ENCODE data around the gene TRIM7. TPM values are rescaled to one million over a fixed set of nuclear protein-coding genes. Genes with fewer than 3 reads are reported as not detected.
"Not testable (repeated sequence)": the region's sequence is repeated elsewhere in the genome, so short reads cannot be mapped to it uniquely, and the experiment has no call there.

Gene TRIM7
- total RNA-seq, 1 experiment from 2014 or later: 16.1 TPM

DNA sequence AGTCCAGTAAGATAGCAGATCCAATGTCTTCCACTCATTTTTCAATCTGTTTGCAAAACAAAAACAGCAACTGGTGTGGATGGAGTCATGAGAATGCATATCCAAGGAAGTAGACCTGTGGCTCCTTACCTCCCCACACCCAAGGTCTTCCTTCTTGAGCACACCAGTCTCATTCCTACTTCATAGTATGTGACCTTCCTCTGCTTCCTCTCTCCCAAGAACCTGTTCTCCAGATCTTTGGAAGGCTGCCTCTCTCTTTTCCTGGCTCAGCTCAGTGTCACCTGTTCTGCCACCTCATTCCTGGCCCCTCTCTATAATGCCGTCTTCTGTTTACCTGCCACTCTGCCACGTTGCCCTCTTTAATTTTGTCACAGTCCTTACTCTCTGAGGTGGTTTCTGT lies 7.9 kb upstream of the TRIM7 start:
- no peak for DNase-seq (ENCODE audit: low read depth)

DNA sequence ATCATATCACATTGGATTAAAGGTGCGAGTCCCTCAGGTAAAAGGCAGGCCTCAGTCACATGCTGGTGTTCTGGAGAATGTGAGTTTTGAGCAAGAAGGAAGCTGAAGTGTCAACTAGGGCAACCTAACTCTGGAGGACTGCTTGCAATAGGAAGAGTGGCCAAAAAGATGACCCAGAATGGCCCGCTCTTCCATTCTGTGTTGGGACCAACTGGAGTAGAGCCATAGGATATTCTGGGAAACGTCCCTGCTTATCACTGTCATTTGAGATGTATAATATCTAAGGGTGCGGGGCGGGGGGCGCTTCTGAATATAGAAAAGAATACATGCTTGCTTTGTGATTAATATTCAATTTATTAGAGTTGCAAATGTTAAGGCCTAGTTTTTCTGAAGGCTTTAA lies 7.1 kb upstream of the TRIM7 start:
- no peak for DNase-seq (ENCODE audit: low read depth)

DNA sequence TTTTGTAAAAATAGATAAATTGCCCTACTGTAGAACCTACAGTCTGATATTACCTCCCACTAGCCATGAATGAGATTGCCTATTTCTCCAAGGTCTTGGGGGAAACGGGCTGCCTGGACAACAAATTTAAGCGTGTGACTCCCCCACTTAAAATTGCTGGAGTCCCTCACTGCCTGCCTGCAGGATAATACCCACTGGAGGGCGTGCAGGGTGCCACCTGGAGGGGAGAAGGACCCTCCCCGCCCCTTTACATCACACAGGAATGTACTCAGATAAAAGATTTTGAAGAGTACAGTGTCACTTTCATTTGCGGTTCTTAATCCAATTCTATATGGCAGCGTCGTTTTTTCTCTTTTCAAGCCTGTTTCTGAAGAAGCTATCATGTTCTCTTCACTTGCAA lies 6.2 kb upstream of the TRIM7 start:
- DNase-seq (ENCODE audit: low read depth): no peak

DNA sequence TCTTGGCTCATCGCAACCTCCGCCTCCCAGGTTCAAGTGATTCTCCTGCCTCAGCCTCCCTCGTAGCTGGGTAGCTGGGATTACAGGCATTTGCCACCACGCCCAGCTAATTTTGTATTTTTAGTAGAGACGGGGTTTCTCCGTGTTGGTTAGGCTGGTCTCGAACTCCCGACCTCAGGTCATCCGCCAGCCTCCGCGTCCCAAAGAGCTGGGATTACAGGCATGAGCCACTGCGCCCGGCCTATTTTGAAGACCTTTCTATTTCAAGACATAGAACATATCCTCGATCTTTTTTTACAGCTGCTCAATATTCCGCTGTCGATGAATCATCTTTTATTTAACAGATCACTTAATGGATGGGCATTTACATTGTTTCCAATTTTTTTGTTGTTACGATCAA lies 5.7 kb upstream of the TRIM7 start:
- not testable (repeated sequence) for DNase-seq (ENCODE audit: low read depth)

DNA sequence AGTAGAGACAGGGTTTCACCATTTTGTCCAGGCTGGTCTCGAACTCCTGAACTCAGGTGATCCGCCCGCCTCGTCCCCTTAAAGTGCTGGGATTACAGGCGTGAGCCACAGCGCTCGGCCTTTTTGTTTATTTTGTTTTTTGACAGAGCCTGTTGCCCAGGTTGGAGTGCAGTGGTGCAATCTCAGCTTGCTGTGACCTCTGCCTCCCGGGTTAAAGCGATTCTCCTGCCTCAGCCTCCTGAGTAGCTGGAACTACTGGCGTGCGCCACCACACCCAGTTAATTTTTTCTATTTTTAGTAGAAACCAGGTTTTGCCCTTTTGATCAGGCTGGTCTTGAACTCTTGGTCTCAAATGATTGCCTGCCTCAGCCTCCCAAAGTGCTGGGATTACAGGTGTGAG lies 5.2 kb upstream of the TRIM7 start:
- DNase-seq (ENCODE audit: low read depth): not testable (repeated sequence)

DNA sequence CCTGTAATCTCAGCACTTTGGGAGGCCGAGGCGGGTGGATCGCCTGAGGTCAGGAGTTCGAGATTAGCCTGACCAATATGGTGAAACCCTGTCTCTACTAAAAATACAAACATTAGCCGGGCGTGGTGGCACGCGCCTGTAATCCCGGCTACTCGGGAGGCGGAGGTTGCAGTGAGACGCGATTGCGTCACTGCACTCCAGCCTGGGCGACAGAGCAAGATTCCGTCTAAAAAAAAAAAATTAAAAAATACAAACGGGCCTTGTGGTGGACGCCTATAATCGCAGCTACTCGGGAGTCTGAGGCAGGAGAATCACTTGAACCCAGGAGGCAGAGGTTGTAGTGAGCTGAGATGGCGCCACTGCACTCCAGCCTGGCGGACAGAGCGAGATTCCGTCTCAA lies 4.0 kb upstream of the TRIM7 start:
- DNase-seq (ENCODE audit: low read depth): not testable (repeated sequence)

DNA sequence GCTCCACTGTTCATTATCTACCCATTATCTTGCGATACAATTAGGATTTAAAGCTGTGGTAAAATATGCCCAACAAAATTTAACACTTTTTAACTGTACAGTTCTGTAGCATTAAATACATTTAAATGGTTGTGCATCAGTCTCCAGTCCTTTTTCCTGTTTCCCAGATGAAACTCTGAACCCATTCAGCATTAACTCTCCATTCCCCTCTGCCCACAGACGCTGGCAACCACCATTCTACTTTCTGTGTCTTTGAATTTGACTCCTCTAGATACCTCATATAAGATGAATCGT lies 2.9 kb upstream of the TRIM7 start:
- no peak for DNase-seq (ENCODE audit: low read depth)

DNA sequence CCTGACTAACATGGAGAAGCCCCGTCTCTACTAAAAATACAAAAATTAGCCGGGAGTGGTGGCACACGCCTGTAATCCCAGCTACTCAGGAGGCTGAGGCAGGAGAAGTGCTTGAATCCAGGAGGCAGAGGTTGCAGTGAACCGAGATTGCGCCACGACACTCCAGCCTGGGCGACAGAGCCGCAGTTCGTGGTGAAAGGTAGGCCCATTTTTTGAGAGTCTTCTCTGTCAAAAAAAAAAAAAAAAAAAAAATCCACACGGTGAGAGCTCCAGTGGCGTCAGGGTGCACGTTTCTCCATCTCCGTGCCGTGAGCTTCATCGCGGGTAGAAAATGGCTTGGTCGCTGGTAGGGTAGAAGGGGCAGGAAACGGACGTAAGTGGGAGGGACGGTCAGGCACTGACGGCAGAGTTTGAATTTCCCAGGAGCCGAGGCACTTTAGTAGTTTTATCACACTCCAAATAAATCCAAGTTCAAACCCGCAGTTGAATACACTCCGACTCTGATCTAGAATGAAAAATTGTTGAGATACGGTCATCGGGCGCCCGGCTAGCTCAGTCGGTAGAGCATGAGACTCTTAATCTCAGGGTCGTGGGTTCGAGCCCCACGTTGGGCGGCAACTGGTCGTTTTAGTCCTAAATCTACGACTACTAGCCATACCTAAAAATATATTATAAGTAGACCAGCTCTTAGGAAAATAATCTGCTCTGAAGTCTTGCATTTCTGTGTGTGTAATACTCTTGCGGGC lies 2.4 kb upstream of the TRIM7 start:
- DNase-seq (ENCODE audit: low read depth): peak; percentile 88

DNA sequence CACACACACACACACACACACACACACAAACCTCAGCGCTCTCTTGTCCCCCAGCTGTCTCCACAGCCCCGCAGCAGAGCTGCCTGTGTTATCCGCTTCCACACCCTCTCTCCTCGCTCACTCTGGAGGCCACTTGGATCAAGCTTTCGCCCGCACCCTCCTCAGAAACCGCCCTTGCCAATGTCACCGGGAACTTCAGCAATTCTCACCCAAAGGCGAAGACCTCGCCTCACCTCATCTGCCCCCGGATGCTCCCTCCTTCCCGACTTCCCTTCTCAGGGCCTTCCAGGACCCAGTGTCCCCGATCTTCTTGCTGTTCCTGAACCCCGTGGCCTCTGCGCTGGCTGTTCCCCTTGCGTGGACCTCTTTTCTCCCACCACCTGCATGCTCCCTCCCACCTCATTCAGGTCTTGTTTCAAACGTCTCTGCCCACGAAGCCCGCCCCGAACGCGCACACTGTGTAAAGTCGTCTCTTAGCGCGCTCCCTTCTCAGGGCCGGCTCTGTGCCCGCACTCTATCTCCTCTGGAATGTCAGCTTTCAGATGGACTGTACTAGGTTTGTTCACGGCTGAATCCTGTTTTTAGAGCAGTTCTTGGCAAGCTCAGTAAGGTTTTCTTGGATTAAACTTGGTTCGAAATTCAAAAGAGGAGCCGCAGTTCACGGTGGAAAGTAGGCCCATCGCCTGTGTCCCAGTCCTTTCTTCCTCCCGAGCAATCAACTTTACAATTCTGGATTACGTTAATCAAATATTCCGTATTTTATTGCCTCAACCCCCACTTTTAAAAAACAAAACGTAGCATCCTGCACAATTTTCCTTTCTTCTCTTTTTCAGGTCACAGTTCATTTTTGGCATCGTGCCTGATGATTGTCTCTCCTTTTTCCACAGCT lies 1.0 kb upstream of the TRIM7 start:
- DNase-seq (ENCODE audit: low read depth): no peak

DNA sequence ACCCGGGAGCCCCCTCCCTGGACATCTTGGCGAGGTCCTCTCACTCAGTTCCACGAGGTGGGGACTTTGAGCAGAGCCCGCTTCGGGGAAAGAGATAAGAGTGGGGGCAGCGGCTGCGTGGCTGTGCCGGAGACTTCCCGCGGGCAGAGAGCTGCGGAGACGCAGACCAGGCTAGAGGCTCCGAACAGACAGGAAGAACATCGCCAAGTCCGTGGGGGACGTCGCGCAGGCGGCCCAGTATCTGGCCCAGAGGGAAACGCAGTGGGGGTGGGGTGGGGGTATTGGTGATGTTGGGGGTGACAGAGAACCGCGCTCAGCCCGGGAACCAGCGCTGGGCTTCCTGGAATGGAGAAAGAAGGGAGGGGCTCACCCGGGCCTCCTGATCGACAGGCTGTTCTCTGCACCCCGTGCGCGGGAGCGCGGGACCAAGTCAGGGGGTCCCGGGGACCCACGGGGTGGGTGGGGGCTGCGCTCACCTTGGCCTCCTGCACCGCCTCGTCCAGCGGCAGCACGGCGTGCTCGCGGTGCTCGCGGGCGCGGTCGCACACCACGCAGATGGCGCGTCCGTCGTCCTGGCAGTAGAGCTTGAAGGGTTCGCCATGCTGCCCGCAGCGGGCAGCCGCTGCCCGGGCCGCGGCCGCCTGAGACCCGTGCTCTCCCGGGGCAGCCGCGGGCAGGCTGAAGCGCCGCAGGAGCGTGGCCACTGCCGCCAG lies 727 bp downstream of the TRIM7 start:
- DNase-seq (ENCODE audit: low read depth): peak; percentile 40

DNA sequence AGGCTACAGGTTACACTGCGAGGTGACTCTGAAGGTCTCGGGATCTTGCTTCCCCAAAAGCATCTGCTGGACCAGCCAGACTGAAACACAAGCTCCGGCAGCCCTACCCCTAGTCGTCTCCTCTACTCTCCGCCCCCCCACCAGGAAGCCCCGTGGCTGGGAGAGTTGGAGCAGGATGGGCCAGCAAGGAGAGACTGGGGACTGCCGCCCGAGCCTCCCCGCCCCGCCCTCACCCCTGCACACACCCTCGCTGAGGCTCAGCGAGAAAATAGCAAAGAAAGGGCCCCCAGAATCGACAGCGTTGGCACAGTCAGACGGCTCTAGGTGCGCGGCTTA lies 1.3 kb downstream of the TRIM7 start:
- no peak for DNase-seq (ENCODE audit: low read depth)

DNA sequence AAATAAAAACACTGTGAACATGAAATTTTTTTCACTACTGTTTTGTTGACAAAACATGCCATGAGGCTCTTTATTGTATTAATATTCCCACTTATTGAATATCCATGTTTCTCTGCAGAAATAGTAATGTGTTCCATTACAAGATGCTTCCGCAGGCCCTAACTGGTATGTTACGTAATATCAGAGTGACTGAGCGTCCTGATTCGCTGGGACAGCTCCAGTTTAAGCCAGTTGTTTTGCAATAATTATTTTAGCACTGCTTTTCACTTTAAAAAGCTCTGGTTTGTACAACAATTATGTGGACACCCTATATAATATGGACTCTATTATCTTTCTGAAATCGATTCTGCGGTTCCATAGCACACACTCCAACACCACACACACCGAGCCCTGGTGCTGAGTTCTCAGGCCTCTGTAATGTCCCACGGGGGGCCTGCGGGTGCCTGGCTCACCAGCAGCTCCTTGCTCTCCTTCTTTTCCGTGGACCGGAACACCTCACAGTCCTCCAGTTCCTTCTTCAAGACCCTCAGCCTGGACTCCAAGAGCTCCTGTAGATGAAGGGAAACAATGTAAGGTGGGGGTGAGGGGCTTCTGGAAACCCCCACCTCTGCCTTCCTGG lies 1.8 kb downstream of the TRIM7 start:
- no peak for DNase-seq (ENCODE audit: low read depth)

DNA sequence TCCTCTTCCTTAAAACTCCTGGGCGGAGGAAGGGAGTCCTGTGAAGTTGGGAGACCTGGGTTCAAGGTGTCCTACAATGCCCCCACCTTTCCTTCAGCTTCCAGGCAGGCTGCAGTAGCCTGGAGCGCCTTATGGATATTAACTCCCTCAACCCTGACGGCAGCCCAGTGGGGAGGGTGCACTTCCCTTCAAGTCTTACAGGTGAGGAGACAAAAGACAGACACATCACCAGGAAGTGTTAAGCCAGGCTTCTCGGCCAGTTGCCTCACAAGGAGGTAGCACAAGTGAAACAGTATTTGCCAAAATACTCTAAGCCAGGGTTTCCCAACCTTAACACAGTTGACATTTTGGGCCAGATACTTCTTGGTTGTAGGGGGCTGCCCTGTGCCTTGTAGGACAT lies 4.2 kb downstream of the TRIM7 start:
- no peak for DNase-seq (ENCODE audit: low read depth)

DNA sequence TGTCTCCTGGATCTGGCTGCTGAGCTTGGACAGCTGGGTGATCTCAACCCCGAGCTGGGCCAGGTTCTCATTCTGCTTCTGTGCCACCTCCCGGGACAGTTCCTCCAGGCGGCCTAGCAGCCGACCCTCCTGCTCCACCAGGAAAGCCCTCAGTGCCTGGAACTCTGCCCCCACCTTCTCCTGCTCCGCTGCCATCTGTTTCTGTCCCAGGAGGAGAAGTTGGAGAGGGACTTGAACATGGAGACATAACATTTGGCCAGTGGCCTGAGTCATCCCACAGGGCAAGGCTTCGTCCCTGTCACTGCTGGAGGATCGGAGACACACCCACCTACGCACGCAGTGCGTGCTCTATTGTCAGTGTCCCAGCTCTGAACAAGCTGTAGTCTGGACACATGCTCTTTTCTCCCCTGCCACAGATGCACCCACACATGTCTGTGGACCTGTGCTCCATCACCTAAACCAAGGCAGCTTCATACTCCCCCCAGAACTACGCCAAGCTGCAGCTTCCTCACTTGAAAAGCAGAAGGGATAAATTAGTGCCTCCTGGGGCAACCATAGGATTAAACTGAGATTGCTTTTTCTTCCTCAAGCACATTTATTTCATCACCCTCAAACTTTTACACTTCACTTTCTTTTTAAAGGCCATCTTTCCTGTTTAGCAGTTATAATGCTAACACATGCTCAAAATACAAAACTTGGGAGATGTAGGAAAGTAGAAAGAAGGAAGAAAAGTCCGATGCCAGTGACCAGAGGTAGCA lies 4.9 kb downstream of the TRIM7 start:
- DNase-seq (ENCODE audit: low read depth): no peak

DNA sequence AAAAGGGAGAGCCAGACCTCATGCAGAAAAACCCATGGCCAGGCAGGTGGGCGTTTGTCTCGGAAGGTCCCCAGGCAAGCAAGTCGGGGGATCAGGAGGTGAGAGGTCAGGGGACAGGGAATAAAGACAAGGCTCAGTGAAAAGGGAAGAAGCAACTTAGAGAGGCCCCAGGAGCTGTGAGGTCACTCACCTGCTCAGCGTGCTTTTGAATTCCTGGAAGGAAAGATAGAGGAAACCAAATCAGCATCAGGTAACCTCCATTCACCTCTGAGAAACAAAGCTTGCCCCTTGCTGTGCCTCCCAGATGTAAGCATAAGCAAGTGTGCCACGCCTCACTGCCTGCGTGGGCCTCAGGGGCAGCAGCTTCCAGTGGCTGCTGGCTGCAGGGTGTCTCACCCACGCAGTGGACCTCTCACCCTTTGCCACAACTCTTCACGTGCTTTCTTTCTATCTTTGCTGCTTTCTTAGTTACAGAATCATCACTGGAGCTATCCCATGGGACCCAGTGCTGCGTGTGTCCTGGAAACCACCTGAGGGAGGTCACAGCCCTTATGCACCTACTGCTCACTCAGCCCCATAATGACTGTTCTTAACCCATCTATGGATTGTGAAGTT lies 6.0 kb downstream of the TRIM7 start:
- no peak for DNase-seq (ENCODE audit: low read depth)

DNA sequence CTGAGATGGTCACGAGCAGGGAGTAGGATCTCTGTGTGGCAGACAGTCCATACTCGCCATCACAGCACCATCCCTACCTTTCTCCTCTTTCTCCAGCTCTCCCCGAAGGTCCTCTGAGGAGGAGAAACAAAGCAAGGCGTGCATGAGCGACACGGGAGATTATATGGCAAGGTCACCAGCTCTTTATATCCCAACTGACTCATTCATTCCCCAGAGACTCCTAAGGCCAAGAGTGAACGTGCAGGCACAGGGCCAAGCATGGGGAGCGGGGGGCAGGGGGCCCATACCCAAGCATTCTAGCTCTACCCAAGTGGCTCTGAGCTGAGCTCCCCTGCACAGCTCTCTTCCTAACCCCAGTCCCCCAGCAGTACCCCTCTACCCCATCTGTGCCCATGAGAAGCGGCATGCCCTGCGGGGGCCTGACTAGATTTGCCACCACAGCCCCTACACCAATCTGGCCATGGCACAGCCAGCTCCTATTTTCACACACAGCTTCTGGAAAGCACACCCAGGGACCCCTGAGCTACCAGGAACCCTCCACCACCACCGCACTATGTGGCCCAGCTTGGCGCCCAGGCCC lies 6.8 kb downstream of the TRIM7 start:
- no peak for DNase-seq (ENCODE audit: low read depth)

DNA sequence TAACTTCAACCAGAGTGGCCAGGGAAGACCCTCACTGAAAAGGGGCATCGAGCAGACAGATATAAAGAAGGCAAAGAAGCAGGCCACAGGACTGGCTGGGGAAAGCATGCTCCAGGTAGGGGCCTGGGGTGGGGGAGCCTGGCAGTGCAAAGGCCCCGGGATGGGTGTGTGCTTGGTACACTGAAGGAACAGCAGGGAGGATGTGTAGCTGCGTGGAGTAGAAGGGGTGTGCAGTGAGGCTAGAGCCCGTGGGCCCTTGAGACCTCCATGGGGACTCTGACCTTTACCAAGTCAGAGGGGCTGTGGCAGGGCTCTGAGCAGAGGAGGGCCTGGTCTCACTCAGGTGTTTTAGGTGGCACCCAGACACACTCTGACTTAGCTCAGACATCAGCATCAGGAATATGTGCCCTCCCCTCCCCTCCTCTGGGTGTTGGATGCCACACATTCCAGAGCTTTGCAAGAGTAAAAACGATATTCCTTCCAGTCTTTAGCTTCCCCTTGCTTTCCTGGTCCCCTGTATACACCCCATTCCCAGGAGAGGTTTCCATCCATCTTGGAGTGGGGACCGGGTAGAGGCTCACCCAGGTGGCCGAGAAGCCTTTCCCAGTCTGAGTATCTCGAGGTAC lies 7.6 kb downstream of the TRIM7 start:
- DNase-seq (ENCODE audit: low read depth): no peak

DNA sequence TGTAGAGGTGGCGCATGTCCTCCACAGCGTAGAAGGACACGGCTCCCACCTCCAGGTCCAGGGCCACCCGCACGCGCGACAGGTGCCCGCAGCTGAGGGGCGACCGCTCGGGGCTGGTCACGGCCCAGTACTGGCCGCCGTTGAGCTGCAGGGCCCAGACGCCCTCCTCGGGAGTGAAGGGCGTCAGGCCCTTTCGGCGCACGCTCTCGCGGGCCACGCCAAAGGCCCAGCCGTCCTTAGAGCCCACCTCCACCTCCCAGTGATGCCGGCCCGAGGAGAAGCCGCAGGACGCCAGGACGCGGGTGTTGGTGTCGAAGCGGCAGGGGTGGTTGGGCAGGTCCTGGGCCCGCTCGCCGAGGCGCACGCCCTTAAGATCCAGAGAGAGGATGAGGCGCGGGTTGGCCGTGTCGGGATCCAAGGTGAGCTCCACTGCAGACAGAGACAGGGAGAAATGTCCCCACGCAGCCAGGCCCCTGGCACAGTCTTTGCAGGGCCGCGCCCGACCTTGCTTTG lies 9.7 kb downstream of the TRIM7 start:
- no peak for DNase-seq (ENCODE audit: low read depth)

DNA sequence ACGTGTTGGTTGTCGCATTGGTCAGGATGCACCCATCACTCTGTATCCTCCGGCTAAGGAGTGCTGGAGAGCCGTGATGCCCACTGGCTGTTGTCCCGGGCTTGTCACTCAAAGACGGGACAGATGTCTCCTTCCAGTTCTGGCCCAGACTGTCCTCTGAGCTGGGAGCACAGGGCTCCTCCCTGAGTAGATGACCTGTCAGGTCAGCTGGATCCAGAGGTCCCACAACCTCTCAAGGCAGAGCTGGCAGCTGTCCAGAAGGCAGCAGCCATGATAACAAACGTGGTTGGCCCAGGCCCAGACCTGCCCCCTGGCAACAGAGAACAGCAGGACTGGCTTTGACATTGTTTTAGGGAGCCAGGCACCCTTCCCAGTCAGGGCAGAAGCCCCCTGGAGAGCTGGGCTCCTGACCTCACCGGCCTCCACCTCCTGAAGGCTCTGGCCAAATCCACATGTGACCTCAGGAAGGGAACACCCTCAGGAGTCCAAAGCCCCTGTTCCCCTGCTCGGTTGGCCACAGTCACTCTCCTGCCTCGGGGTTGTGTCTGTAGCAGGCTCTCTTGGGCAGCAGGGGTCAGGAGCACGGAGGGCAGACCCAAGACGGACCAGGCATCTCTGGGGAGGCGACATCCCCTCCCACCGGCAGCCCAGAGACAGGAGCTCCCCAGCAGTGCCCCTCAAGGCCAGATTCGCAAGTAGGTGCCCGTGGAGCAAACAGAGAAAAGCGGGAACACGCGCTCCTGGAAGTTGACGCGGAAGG lies 10.3 kb downstream of the TRIM7 start:
- DNase-seq (ENCODE audit: low read depth): no peak
